ENCODE data around the gene ISM1.

ISM1 gene

DNA sequence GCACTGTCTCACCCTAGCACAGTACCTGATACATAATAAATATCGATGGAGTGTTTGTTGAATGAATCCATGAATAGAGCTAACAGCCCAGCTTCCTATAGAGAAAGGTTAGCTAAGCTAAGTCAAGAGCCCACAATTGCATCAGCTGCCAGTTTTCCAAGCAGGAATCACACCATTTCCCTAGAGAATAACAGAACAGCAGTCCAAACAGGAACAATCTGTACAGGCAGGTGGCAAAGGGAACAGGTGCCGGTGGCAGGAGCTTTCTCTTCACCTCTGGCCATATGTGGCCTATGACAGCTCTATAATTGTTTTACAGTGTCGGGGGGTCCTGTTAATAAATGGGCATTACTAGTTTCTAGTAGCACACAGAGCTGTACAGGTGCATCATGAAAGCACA lies 38.8 kb downstream of the ISM1 start:
- peak; percentile 100 for DNase-seq

DNA sequence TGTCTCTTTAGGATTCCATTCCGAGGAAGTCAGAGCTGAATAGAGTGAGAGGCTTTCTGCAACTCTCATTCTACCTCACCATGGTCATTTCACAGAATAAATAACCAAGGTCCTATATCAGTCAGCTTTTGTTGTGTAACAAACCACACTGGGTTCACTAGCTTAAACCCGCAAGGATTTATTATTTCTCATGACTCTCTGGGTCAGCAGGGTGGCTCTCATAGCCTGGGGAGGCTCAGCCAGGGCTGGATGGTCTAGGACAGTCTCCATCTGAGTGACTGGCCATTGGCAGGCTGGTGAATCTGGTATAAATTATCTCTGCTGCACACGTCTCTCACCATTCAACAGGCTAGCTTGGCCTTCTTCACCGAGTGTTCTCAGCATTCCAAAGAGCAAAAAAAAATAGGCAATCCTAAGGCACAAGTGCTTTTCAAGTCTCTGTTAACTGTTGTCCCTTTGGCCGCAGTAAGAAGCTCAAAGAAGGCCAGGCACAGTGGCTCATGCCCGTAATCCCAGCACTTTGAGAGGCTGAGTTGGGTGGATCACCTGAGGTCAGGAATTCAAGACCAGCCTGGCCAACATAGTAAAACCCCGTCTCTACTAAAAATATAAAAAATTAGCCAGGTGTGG lies 39.7 kb downstream of the ISM1 start:
- DNase-seq = no peak

DNA sequence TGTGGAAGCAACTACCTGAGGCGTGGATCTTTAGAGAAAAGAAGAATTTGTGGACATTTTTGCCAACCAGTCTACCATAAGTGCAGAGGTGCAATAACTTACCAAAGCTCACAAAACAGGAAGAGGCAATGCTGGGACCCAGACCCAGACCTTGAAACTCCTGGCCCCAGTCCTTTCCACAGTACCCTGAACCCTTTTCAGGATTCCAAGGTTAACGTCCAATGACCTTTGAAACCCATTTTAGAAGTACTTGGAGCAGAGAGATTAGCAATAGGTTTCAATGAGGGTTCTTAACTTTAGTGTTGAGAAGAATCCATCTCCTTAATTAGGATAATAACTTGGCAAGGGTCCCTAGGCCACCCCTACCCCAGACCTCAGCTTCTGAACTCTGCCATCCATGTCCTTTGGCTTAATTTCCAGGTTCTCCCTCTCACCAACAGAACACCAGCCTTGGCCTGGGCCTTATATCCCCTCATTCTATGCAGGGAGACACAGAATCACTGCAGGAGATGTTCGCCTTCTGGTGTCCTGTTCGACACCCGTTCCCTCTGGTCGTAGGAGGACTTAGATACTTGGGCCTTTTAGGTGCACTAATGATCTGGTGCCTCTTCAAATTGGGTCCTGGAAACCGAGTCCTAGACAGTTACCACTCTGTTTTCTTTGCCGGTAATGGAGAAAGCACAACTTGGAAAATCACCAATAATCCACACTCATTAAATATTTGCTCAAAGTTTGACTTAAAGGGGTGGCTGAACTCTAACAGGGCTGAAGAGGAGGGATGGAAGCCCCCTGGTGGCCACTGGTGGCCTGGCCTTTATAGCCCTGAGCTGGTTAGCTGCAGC lies 40.6 kb downstream of the ISM1 start:
- peak; percentile 19 for DNase-seq

DNA sequence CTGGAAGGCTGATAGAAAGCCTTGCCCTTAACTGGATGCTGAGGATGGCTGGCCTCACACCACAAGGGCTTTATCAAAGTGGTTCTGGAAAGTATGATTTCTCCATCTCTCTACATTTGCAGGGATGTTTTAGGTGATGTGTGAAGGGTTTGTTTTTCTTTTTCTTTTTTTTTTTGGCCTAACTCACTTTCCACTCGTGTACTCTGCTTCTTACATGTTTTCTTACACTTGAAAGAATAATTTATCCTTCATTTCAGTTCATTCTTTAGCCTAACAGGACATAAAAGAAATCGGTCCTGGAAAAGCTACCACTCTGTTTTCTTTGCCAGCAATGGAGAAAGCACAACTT lies 41.2 kb downstream of the ISM1 start:
- DNase-seq = no peak

DNA sequence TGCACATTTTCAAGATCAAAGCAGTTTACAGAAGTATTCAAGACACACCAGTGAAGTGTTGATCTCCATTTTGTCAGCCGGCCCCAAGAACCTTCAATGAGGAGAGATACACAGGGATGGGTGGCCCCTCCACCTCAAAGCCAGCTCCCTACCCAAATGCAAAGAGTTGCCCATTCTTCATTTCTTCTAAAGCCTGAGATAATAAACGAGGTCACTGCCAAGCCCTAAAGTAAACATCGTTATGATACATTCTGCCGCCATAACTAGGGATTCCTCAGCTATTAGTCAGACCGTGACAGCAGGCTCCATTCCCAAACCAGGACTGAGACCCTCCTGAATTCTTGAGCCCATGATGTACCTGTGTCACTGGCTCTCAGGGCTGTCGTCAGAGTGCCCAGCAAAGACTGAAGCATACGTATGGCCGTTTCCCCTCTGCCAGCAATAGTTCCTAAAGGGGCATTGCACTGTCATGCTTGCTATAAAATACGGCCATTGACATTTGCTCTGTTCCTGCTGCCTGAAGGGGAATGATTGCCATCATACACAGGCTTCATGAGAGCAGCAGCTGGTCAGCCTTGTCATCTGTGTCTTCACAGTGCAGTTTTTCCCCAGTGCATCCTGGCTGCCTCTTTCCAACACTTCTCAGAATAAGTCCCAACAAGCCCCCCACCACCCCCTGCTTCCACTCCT lies 41.7 kb downstream of the ISM1 start:
- peak; percentile 20 for DNase-seq

DNA sequence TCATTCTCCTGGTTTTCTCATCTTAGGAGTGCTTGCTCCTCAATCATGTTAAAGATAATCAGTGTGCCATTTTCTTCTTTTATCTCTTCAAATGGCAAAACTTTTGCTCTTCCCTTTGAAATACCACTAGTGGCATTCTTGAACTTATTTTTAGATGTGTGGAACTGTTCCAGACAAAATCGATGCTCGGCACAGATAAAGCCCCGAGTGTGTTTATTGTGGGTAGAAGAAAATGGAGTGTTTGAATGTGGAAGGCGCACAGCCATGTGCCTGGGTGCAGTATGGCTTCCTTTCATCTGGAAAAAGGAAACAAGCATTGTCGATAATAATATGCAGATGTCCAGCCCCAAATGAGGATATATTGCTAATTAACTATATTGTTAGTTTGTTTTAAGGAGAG lies 42.4 kb downstream of the ISM1 start:
- no peak for DNase-seq

DNA sequence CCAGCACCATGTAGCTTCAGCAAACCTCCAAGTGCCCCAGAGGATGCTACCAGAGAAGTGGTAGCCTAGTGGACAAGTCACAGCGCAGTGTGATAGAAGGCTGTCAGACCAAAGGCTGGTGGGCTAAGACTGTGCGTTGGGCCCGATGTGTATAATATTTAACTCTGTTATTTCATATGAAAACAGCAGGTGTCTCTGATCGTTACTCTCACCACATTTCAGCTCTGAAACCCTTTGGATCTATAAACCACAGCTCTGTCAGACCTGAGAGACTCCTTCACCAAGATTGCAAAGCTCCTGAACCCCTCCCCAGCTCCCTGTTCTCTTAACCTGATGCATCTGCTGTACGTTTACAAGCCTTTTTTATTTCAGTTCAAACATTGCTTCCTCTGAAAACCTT lies 43.8 kb downstream of the ISM1 start:
- no peak for DNase-seq

DNA sequence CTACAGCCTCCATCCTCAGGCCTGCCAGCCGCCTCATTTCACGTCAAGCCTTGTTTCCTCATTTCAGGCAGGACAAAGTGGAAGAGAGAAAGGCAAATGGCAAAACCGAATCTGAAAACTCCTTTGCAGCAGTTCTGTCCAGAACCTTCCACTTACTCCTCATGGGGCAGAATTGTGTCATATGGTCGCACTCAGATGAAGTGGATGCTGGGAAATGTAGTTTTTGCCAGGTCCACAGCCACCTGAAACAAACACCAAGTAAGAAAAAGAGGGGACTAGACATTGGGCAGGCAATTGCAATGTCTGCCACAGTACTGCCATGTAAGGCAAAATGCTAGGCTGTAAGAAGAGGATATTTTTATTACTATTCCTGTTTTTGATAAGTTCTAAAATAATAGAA lies 44.9 kb downstream of the ISM1 start:
- no peak for DNase-seq

DNA sequence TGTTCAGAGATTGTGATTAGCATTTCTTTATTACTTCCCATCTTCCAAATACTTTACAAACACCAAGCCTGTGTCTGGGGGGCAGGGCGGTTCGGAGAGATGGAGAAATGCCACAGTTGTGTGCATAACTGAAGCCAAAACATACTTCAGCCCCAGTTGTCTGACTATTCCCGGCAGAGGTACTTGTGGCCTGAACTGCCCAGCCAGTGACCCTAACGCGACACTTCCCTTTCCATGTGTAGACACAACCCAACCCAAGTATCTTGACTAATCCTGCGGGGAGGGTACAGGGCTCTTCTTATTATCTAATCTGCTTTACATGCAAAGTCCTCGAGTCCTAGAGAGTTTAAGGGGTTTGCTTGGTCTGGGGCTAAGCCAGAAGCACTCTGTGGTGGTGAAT lies 46.2 kb downstream of the ISM1 start:
- DNase-seq = no peak

DNA sequence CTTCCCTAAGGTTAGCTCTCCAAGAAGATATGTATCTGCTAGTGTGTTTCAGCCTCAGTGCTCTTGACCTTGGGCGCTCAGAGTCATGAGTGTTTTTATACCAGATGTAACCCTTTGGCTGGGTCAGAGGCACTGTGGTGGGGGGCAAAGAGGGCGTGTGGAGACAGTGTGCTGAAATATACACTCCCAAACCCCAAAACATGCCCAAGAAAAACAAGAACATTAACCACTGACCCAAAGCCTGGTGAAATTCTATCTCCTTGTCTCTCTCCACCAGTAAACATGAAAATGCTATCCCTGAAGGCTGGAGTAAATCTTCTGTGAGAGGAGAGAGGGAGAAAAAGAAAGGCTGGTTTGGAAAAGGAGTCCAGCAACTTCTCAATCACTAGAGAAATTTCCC lies 47.9 kb downstream of the ISM1 start:
- no peak for DNase-seq

DNA sequence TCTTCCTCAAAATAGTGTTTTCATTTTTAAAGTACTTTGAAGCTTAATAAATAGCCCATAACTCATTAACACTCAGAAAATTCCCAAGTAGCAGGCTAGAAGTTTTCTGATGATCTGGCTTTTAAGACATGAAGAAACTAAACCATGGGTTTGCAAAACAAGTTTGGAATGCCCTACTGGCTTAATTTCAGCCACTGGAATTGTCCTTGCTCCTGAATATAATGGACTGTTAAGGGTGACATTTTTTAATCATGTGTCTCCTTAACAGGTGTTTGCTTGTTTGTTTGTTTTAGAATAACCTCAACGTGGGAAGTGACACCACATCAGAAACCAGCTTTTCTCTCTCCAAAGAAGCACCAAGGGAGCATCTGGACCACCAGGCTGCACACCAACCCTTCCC lies 49.1 kb downstream of the ISM1 start:
- DNase-seq = no peak

DNA sequence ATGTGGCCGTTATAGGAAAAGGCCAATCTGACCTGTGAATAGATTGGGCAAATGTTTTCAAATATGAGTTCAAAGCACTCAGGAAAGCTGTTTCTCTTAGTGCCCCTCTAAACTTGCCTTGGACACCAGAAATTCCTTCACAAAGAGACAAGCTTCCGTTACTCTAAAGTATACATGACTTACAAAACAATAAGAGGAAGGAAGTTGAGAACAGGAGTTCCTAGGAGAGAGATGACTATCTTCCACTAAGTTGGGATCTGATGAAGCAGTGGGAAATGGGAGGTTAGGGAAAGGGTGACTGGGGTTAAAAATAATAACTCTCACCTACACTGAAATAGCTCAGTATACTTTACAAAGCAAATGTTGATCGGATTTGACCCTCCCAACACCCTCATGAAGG lies 50.0 kb downstream of the ISM1 start:
- no peak for DNase-seq

DNA sequence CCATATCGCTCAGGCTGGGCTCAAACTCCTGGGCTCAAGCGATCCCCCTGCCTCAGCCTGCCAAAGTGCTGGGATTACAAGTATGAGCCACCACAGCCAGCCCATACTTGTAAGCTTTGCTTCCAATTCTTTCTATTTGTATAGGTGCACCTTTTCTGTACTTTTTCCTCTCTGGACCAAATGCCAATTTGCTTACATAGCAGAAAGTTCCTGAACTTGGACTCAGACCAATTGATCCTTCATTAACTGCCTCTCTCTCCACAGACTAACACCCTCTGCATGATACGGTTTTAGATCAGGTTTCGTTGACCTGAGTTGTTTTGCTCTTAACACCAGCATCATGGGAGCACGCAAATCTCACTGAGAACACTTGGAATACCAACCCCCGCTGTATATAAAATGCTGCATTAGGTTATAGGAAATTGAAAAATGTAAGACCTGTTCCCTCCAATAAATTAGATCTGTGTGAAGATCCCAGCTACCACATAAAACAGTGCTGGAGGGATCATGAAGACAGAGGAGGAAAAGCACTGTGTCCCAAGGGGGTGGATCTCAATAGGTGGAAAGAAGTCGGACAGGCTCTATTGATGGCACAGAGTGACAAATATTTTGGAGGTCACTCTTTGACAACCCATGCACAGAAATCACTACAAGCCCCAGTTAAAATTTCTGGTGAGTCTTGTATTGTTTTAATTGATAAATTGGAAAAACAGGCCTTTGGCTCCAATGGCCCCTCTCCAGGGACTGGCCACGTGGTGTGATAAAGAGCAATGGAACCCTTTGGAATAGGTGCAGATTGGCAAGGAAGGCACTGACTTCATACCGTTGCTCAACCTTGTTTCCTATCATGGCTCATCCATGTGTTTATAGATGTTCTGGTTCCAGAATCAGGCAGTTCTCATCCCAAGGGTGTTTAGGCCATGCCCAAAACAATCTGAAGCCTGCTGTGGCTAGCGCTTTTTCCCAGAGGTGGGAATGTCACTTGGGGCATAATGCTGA lies 51.2 kb downstream of the ISM1 start:
- DNase-seq = peak; percentile 64

DNA sequence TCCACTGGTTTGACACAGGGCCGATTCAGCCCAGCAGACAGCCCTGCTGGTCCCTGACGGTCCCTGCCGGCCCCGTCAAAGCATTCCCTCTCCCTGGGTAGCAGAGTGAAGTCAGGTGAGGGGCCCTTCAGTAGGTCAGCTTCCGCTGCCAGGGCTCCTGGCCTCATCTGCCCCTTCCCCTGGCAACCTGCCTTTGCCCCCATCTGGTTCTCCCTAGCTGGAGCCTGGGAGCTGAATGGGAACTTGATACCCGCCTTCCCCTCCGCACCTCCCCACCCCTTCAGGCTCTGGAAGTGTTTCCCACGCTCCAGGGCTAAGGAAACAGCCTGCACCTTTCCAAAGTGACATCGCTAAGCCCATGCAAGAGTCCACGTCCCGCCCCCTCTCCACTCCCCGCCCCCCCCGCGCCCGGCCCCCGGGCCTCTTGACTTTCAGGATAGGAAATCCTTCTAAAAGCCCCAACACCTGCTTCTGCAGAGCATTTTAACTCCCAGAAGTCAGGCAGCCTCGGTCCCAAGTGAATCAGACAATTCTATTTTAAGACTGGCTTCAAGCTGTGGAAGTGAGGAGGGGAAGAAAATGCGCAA lies 53.3 kb downstream of the ISM1 start:
- DNase-seq = peak; percentile 98

DNA sequence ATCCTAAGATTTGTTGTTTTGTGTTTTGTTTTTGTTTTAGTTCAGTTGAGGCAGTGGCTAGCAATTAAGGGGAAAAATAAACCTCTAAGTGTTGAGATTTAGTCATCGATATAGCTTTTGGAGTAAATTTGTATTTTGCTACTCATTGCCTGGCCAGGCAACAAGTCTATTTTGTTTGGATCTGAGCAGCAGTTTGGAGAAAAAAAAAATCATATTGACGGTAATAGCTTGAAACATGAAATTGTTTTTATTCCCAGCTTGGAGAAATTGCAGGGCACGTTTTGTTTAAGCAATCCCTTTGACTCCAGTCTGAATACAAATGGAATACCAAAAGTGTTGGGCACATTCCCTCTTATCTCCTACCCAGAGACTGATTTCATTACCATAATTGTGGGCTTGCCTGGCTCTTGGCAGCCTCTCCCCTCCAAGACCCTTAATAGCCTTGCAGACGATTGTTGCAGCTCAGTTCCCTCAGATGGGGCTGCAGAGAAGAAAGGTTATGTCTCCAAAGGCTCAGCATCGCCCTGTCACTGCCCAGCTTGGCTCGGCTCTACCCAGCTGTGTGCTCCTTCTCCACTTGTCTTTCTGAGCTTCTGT lies 56.0 kb downstream of the ISM1 start:
- no peak for DNase-seq

DNA sequence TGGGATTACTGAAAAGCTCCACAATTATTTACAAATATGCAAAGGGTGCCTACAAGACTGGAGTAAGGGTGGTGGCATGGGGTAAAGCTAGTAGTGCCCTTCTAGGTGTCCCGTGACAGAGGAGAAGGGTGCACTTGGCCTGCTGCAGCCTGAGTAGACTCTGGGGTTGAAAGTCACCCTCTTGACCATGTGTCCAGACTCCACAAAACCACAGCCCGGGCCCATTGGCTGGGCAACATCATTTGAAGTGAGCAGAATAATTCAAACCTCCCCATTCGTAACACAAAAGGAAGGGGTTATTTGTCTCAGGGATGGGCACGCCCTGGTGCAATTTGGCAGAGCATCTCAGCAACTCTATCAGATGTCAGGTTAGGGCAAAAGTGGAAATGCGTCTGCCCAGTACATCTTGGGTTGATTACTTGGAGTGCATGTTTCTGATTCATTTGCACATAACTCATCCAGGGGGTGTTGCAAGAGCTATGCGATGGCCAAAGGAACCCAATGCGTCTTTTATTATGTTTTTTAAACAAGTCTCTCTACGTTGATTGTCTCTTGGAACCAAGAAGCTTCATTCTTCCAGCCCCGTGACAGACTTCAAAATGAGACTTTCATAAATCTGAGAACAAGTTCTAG lies 56.7 kb downstream of the ISM1 start:
- no peak for DNase-seq

DNA sequence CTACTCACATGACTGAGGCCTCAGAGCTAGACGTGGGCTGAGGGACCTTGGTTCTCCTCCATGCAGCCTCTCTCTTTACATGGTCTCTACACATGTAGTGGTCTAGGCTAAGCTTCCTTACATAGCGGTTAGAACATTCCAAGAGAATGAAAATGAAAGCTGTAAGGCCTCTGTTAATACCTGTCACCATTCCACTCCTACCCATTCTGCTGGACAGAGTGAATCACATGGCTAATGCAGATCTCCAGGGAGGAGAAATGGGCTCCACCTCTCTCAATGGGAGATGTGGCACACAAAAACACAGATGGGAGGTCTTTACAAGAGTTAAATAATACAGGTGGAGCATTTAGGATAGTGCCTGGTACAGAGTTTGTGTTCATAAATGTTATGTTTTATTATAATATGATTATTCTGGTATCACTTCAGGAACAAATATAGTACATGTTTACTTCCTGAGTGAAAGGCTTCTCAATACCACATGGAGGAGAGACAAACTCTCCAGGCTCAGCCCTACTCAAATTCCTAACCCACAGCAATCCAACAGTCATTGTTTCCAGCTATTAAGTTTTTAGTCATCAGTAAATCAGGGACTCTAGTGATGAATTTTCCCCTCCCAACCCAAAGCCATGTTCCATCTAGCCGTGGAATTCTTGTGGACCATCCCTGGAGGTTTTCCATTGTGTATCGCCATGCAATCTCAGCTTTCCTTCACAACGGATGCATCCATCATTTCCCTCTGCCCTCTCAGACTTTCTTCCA lies 57.9 kb downstream of the ISM1 start:
- DNase-seq = no peak

DNA sequence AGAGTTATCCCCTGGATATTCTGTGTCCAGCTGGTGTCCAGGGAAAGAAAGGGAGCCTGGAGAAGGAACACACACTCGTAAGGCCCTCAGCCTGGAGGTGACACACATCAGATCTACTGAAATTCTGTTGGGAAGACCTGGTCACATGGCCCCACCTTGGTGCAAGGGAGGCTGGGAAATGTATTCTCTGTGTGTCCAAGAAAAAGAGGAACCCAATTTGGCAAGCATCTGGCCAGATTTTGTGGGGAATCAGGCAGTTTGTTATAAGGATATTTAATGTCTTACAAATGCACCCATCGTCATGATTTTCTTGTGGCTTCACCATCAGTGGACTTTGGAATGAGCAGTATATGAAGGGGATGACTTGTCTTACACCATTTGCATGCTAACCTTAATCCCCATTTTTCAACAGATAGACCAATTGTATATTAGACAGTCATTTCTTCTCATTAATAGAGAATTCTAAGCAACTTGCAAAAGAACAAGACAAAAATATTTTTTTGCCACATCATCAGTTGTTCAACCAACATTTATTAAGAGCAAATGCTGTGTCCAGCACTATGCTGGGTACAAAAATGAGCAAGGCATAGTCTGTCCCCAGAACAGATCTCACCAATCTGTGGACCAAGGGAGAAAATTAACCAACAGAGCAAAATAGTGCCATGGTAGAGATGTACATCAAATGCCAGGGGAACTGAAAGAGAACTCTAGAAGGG lies 59.7 kb downstream of the ISM1 start:
- DNase-seq = no peak

DNA sequence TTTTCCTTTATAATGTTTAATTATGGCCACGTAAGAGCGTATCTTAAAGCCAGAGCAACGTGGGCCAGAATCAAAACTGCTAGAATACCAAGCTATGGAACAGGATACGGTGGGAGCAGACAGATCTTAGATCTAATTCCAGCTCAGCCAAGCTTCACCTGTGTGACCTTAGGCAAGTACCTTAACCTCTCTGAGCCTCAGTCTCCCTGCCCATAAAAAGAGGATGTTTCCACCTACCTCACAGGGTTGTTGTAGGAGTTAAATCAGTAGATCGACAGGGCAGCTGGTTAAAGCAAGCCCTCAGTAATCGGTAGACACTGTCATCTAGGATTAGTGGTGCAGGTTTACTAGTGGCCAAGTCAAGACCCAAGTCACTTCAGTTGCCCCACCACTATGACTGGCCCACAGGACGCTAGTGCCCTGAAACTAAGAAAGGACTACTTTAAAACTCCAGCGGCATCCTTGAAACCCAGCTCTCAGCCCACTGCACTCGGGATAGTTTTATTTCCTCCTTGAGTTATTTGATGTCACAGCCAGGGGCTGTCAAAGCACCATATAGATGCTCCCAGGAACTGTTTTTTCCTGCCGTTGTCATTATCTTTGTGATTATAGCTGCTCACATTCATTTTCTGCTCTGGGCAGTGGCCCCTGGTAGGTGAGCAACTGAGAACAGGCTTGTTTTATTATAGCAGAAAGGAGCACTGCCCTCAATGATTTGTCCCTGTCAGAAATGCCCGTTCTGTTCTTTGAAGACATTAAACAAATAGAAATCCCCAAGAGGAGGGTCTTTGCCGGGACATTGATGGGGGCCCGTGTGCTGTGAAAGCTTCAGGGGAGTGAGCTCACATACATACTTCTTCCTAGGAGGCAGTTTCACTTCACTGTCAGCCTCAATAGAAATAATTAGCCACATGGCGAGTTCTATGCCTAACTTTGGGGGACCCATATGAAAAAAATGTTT lies 63.1 kb downstream of the ISM1 start:
- no peak for DNase-seq
